ENCODE results near the gene LHX6. TPM values are rescaled to one million over a fixed set of nuclear protein-coding genes. Genes with fewer than 3 reads are reported as not detected.
A peak's percentile ranks its signal among the peaks of the same experiment; 100 is the strongest.

The LHX6 gene
- total and polyA plus RNA-seq, 9 of the 15 experiments (the other 6 are each of a cell fraction or from before 2014, with no cell fraction given) = 2.8 to 16.3 (median 7.9) TPM

DNA sequence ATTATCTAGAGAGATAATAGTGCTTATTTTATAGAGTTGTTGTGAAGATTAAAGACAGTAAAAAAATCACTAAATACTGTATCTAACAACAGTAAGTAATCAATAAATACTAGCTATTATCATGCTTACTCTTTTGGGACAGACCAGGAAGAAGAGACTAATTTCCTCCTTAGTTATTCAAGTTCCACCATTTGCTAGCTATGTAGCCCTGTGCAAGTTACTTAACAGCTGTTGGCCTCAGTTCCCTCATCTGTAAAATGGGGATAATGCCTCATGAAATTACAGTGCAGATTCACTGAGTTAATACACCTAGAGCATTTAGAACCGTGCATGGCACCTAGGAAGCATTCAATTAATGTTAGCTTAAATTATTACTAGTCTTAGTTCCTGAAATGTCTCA lies 33.3 kb upstream of the LHX6 start:
- 35% methylated on average over 1 of the region's 1 CpG for WGBS (ENCODE audit: insufficient coverage, low coverage, missing lambda C conversion rate)
- H3K9me1 ChIP-seq (ENCODE audit: control insufficient read depth, insufficient read depth, low read length) = no peaks in the 10 kb centered on the region
- no peaks in the 10 kb centered on the region for H3K27me3 ChIP-seq (ENCODE audit: control insufficient read depth in 2 of 2, insufficient read depth in 2 of 2, low read length in 2 of 2)
- in situ Hi-C loops (cut with MboI) = no loop called here
- no peaks in the 10 kb centered on the region for H3K9me3 ChIP-seq (replicated peaks; ENCODE audit: control insufficient read depth, insufficient read depth, low read depth, low read length)
- no peak for FAIRE-seq
- BruUV-seq (replicated peaks) = no TSS peak
- intact Hi-C loops (cut with micrococcal nuclease) = loop anchor here (5.0 kb wide), 1 partner anchor 105 kb away; the partner anchor contains the start of genes MORN5 and NDUFA8
- H2AFZ ChIP-seq (ENCODE audit: low read depth, low read length) = no peak overlapping the region
- H3K4me3 ChIP-seq = no peak overlapping the region
- peaks cover 71% of the 10 kb centered on the region for H3K79me2 ChIP-seq (ENCODE audit: control insufficient read depth, insufficient read depth, low read length)
- H3K9ac ChIP-seq (ENCODE audit: insufficient read depth in 1 of 2, low read depth in 2 of 2, low read length in 2 of 2) = no peak overlapping the region
- H3K27ac ChIP-seq (ENCODE audit: extremely low read depth, low read depth, low read length) = no peak overlapping the region
- no peak overlapping the region for H3K4me2 ChIP-seq (ENCODE audit: insufficient read depth, low read length)
- no peak for DNase-seq (ENCODE audit: extremely low read depth in 1 of 4, low spot score in 3 of 4)
- CTCF ChIA-PET (ENCODE audit: low intra/inter-chr PET ratio) = no interaction called here
- peaks cover 72% of the 10 kb centered on the region for H3K36me3 ChIP-seq (ENCODE audit: control insufficient read depth, insufficient read depth, low read length)
- POLR2A ChIA-PET = interaction anchor here (0.6 kb wide), 1 partner anchor 1436 kb away, joined by 3 read pairs; no protein-coding TSS in a partner anchor
- ATAC-seq = no peak
- peaks cover 2 to 26% of the 10 kb centered on the region in 2 experiments; a peak in 3 of 5 replicates for H3K4me1 ChIP-seq (replicated peaks in 1 of 2; ENCODE audit: control insufficient read depth in 2 of 2, insufficient read depth in 2 of 2, low read length in 2 of 2)
- no peaks in the 10 kb centered on the region for H4K20me1 ChIP-seq (replicated peaks; ENCODE audit: control insufficient read depth, insufficient read depth, low read length)
- no peak for TF ChIP-seq MEF2A (IDR thresholded peaks at IDR 0.05; ENCODE audit: control insufficient read depth, low read depth, low read length)
- no peak for TF ChIP-seq CBX8 (IDR thresholded peaks at IDR 0.05; ENCODE audit: borderline replicate concordance, extremely low read depth, low read depth, low read length, poor library complexity, severe bottlenecking)
- TF ChIP-seq FOXO4 (CRISPR knock-in tag; IDR thresholded peaks at IDR 0.05) = no peak
- no peak for TF ChIP-seq NCOA1 (IDR thresholded peaks at IDR 0.05; ENCODE audit: low read depth)
- no peak for TF ChIP-seq EZH2 (IDR thresholded peaks at IDR 0.05; ENCODE audit: borderline replicate concordance, low read depth, low read length)
- no peak for TF ChIP-seq KLF1 (tag; IDR thresholded peaks at IDR 0.05)
- TF ChIP-seq, protein P1, sequence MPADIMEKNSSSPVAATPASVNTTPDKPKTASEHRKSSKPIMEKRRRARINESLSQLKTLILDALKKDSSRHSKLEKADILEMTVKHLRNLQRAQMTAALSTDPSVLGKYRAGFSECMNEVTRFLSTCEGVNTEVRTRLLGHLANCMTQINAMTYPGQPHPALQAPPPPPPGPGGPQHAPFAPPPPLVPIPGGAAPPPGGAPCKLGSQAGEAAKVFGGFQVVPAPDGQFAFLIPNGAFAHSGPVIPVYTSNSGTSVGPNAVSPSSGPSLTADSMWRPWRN (IDR thresholded peaks at IDR 0.05; ENCODE audit: low read depth) = no peak
- TF ChIP-seq TRIM28 (IDR thresholded peaks at IDR 0.05) = no peak
- TF ChIP-seq EP400 (IDR thresholded peaks at IDR 0.05) = no peak
- TF ChIP-seq HMGN3 (IDR thresholded peaks at IDR 0.05; ENCODE audit: borderline replicate concordance, extremely low read depth, insufficient read length, low read depth, low read length) = no peak
- peak; percentile 98 for TF ChIP-seq RBM25 (IDR thresholded peaks at IDR 0.05; ENCODE audit: low read depth, low read length, severe bottlenecking)
- TF ChIP-seq, protein P2, sequence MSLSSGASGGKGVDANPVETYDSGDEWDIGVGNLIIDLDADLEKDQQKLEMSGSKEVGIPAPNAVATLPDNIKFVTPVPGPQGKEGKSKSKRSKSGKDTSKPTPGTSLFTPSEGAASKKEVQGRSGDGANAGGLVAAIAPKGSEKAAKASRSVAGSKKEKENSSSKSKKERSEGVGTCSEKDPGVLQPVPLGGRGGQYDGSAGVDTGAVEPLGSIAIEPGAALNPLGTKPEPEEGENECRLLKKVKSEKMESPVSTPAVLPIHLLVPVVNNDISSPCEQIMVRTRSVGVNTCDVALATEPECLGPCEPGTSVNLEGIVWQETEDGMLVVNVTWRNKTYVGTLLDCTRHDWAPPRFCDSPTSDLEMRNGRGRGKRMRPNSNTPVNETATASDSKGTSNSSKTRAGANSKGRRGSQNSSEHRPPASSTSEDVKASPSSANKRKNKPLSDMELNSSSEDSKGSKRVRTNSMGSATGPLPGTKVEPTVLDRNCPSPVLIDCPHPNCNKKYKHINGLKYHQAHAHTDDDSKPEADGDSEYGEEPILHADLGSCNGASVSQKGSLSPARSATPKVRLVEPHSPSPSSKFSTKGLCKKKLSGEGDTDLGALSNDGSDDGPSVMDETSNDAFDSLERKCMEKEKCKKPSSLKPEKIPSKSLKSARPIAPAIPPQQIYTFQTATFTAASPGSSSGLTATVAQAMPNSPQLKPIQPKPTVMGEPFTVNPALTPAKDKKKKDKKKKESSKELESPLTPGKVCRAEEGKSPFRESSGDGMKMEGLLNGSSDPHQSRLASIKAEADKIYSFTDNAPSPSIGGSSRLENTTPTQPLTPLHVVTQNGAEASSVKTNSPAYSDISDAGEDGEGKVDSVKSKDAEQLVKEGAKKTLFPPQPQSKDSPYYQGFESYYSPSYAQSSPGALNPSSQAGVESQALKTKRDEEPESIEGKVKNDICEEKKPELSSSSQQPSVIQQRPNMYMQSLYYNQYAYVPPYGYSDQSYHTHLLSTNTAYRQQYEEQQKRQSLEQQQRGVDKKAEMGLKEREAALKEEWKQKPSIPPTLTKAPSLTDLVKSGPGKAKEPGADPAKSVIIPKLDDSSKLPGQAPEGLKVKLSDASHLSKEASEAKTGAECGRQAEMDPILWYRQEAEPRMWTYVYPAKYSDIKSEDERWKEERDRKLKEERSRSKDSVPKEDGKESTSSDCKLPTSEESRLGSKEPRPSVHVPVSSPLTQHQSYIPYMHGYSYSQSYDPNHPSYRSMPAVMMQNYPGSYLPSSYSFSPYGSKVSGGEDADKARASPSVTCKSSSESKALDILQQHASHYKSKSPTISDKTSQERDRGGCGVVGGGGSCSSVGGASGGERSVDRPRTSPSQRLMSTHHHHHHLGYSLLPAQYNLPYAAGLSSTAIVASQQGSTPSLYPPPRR (CRISPR knock-in tag; IDR thresholded peaks at IDR 0.05; ENCODE audit: borderline replicate concordance) = no peak
- no peak for TF ChIP-seq NFE2L1 (tag; IDR thresholded peaks at IDR 0.05; ENCODE audit: borderline replicate concordance, low read depth)

Data from K562 (cell line).